Measurements from ENCODE around the gene PREX1. TPM values are rescaled to one million over a fixed set of nuclear protein-coding genes. Genes with fewer than 3 reads are reported as not detected.

Gene PREX1
- total and polyA plus RNA-seq, 12 donors = 10.1 to 85.1 (median 42.9) TPM

DNA sequence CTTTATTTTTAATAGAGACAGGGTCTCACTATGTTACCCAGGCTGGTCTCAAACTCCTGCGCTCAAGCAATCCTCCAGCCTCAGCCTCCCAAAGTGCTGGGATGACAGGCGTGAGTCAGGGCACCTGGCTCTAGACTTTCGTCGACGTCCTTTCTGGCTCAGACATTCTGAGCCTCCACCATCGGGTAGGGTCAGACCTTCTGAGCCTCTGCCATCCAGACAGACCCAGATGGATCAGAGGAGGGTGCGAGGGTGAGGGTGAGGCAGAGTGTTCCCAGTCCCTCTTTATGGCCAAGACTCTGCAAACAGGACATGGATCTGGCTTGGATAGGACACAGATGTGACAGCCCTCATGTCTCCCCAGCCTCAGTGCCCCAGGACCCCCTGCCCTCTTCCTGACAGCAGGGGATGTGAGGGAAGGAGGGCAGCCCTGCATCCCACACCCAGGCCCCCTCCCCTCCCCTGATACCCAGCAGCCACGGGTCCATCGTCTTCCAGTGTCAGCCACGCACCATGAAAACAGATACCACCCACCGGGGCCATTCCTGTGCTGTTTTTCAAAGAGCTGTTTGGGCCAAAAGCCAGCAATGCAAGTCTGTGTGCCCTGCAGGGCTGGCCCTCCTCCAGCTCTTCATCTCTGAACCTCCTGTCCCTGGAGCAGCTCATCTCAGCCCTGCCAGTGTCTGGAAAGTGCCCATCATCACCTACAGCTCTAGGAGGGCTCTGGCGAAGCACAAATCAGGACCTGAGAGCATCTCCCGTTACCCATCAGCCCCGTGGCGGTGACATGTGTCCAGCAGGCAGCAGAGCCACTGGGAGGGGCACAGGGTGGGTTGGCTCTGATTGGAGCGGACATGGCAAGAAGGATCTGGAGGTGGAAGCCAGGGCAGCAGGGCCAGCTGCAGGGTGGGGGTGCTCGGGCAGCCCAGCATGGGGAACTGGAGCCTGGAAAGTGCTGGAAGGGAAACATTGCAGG, 208.4 kb downstream of the PREX1 start:
- no peak overlapping the region for H3K27ac ChIP-seq
- no peaks in the 10 kb centered on the region for H3K27me3 ChIP-seq
- H3K36me3 ChIP-seq (replicated peaks in 1 of 2) = peaks cover 0 to 3% of the 10 kb centered on the region in 2 donors
- H3K4me1 ChIP-seq (replicated peaks in 1 of 2) = peaks cover 3 to 23% of the 10 kb centered on the region in 2 donors
- TF ChIP-seq CTCF (IDR thresholded peaks at IDR 0.05) (no peak), POLR2A (IDR thresholded peaks at IDR 0.05) (no peak)
- H3K4me3 ChIP-seq = no peak overlapping the region
- DNase-seq = peak in 5 of 7 donors; percentile 23 to 93 (median 42)
- WGBS, 4 donors = 67 to 79% (median 68%) methylated on average over 13 to 17 of the region's 17 CpGs
- intact Hi-C loops (cut with DNase I) = loop anchor here in 1 of 2 donors (2.0 to 10.0 kb wide), 4 partner anchors 305 to 957 kb away; no protein-coding TSS in a partner anchor
- H3K9me3 ChIP-seq (replicated peaks in 1 of 3) = no peaks in the 10 kb centered on the region

DNA sequence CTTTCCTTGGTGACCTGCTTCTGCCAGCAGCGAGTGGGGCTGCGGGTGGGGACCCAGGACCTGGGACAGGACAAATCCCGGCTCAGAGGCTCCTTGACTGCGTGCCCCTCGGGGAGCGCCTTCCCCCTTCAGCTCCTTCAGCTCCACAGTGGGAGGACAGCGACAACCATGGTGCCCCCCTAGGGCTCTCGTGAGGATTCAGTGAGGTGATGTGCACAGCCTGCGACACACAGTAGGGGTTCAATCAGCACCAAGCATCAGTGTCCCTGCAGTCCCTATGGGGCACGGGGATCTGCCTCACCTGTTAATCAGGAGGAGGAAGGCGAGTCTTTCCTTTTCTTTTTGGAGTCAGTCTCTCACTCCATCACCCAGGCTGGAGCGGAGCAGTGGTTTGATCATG, 209.2 kb downstream of the PREX1 start:
- 82 to 89% (median 87%) methylated on average over 12 of the region's 12 CpGs for WGBS, 4 donors
- Histone ChIP-seq H3K4me1 (replicated peaks in 1 of 2) (peaks cover 3 to 23% of the 10 kb centered on the region in 2 donors), H3K36me3 (replicated peaks in 1 of 2) (no peaks in the 10 kb centered on the region), H3K4me3 (no peak overlapping the region), H3K27ac (no peak overlapping the region), H3K27me3 (no peaks in the 10 kb centered on the region), H3K9me3 (replicated peaks in 1 of 3) (no peaks in the 10 kb centered on the region)
- no peak for DNase-seq
- intact Hi-C loops (cut with DNase I) = loop anchor here in 1 of 2 donors (10.0 kb wide), 1 partner anchor 304 kb away; no protein-coding TSS in a partner anchor
- TF ChIP-seq POLR2A (IDR thresholded peaks at IDR 0.05) = no peak
- no peak for TF ChIP-seq CTCF (IDR thresholded peaks at IDR 0.05)

GRCh38 chr20:48618052-48618451, 209.7 kb downstream of the PREX1 start:
- no peaks in the 10 kb centered on the region for H3K27me3 ChIP-seq
- no peaks in the 10 kb centered on the region for H3K9me3 ChIP-seq (replicated peaks in 1 of 3)
- intact Hi-C loops (cut with DNase I) = loop anchor here in 1 of 2 donors (10.0 kb wide), 1 partner anchor 303 kb away; no protein-coding TSS in a partner anchor
- no peak for TF ChIP-seq CTCF (IDR thresholded peaks at IDR 0.05)
- no peak for TF ChIP-seq POLR2A (IDR thresholded peaks at IDR 0.05)
- DNase-seq = no peak
- WGBS, 4 donors = 85 to 94% (median 90%) methylated on average over 11 to 13 of the region's 13 CpGs
- peaks cover 3 to 23% of the 10 kb centered on the region in 2 donors for H3K4me1 ChIP-seq (replicated peaks in 1 of 2)
- H3K4me3 ChIP-seq = no peak overlapping the region
- no peaks in the 10 kb centered on the region for H3K36me3 ChIP-seq (replicated peaks in 1 of 2)
- no peak overlapping the region for H3K27ac ChIP-seq

GRCh38 chr20:48617481-48617880, 210.3 kb downstream of the PREX1 start:
- TF ChIP-seq CTCF (IDR thresholded peaks at IDR 0.05) (no peak), POLR2A (IDR thresholded peaks at IDR 0.05) (no peak)
- H3K27ac ChIP-seq = no peak overlapping the region
- H3K4me1 ChIP-seq (replicated peaks in 1 of 2) = peaks cover 3 to 23% of the 10 kb centered on the region in 2 donors
- no peak for DNase-seq
- no peaks in the 10 kb centered on the region for H3K36me3 ChIP-seq (replicated peaks in 1 of 2)
- H3K9me3 ChIP-seq (replicated peaks in 1 of 3) = no peaks in the 10 kb centered on the region
- intact Hi-C loops (cut with DNase I) = loop anchor here in 1 of 2 donors (10.0 kb wide), 1 partner anchor 303 kb away; no protein-coding TSS in a partner anchor
- 89 to 97% (median 91%) methylated on average over 6 to 7 of the region's 7 CpGs for WGBS, 4 donors
- H3K27me3 ChIP-seq = no peaks in the 10 kb centered on the region
- H3K4me3 ChIP-seq = no peak overlapping the region

All from adrenal gland (tissue), 12 donors.